Measurements from ENCODE around the gene CACNA1S.

DNA sequence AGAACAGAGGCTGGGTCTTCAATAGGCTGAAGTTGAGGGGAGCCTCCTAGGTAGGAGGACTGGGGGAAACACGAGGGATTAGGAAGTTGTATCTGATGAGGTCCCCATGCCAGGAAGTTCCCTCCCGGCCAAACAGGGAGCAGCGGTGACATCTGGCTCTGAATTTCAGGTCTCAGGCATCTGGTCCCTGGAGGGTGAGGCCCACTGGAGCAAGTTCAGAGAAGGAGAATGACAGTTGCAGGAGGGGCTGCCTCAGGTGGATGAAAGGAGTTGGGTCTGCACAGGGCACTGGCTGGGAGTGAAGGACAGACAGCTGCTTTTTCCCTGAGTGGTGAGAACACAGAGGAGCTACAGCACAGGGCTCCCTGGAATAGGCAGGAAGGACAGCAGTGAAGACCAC is 32.9 kb upstream of the CACNA1S start:
- TF ChIP-seq POLR2A (IDR thresholded peaks at IDR 0.05), result no peak
- TF ChIP-seq, protein P1, sequence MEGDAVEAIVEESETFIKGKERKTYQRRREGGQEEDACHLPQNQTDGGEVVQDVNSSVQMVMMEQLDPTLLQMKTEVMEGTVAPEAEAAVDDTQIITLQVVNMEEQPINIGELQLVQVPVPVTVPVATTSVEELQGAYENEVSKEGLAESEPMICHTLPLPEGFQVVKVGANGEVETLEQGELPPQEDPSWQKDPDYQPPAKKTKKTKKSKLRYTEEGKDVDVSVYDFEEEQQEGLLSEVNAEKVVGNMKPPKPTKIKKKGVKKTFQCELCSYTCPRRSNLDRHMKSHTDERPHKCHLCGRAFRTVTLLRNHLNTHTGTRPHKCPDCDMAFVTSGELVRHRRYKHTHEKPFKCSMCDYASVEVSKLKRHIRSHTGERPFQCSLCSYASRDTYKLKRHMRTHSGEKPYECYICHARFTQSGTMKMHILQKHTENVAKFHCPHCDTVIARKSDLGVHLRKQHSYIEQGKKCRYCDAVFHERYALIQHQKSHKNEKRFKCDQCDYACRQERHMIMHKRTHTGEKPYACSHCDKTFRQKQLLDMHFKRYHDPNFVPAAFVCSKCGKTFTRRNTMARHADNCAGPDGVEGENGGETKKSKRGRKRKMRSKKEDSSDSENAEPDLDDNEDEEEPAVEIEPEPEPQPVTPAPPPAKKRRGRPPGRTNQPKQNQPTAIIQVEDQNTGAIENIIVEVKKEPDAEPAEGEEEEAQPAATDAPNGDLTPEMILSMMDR (IDR thresholded peaks at IDR 0.05), result no peak
- TF ChIP-seq EP300 (IDR thresholded peaks at IDR 0.05), result no peak
